Natural killer cell (primary cell): ENCODE data around the gene TBL1X. TPM values are rescaled to one million over a fixed set of nuclear protein-coding genes. Genes with fewer than 3 reads are reported as not detected.
"Not testable (repeated sequence)": the region's sequence is repeated elsewhere in the genome, so short reads cannot be mapped to it uniquely, and the experiment has no call there.

Experiments used
- ATAC-seq, 3 donors: fragments of 150-1000 bp in 2 of 3; fragments of 200-7000 bp in 1 of 3; cut with Tn5 transposase; 1 replicate in 1 of 3; 2 replicates in 2 of 3; pipeline ENCODE4 v1.10.0; 2021; ENCODE audit warnings: mild to moderate bottlenecking in 2 of 3, moderate library complexity in 2 of 3
- DNase-seq, 2 donors: peaks; one replicate each; pipeline versions ENCODE4 v3.0.0 to v3.0.0-alpha.2; 2013 to 2021; ENCODE audit warnings: mixed read lengths in 1 of 2
- H3K27ac ChIP-seq: one replicate; pipeline ENCODE4 v1.5.1; 2013; ENCODE audit warnings: mild to moderate bottlenecking, low read length
- H3K27me3 ChIP-seq: one replicate; pipeline ENCODE4 v1.6.1; 2013; ENCODE audit warnings: low read length; ENCODE audit not compliant: control insufficient read depth, insufficient read depth
- H3K36me3 ChIP-seq: one replicate; pipeline ENCODE4 v1.6.1; 2013; ENCODE audit warnings: low read length; ENCODE audit not compliant: control insufficient read depth, insufficient read depth
- H3K4me1 ChIP-seq: one replicate; pipeline ENCODE4 v1.6.1; 2013; ENCODE audit warnings: low read length; ENCODE audit not compliant: control insufficient read depth, insufficient read depth
- H3K4me3 ChIP-seq: one replicate; pipeline ENCODE4 v1.5.1; 2013; ENCODE audit warnings: low read length
- H3K9me3 ChIP-seq: one replicate; pipeline ENCODE4 v1.6.1; 2013; ENCODE audit warnings: low read length; ENCODE audit not compliant: control insufficient read depth, insufficient read depth
- H3K27ac Mint-ChIP-seq, 2 donors: one replicate each; pipeline ENCODE4 v1.8.0; 2022; ENCODE audit warnings: mild to moderate bottlenecking in 2 of 2, mixed read lengths in 2 of 2, moderate library complexity in 1 of 2
- H3K27me3 Mint-ChIP-seq, 2 donors: one replicate each; pipeline ENCODE4 v1.8.0; 2022; ENCODE audit warnings: low read depth in 2 of 2, mixed read lengths in 2 of 2
- H3K36me3 Mint-ChIP-seq: one replicate; pipeline ENCODE4 v1.8.0; 2022; ENCODE audit warnings: mixed read lengths
- H3K4me1 Mint-ChIP-seq, 2 donors: one replicate each; pipeline ENCODE4 v1.8.0; 2022; ENCODE audit warnings: mixed read lengths in 2 of 2
- H3K4me3 Mint-ChIP-seq: one replicate; pipeline ENCODE4 v1.8.0; 2022; ENCODE audit warnings: mild to moderate bottlenecking, moderate library complexity, mixed read lengths
- H3K9me3 Mint-ChIP-seq, 2 donors: one replicate each; pipeline ENCODE4 v1.8.0; 2022; ENCODE audit warnings: mixed read lengths in 2 of 2
- CTCF ChIP-seq: fragments of 200-600 bp; IDR thresholded peaks from one replicate; pipeline ENCODE4 v1.8.0; 2022; ENCODE audit warnings: antibody characterized with exemption
- WGBS: methylation state at CpG from one replicate; pipeline ENCODE4 v1.1.7; 2013; ENCODE audit warnings: missing lambda C conversion rate; ENCODE audit not compliant: insufficient coverage; 5-methylcytosine and 5-hydroxymethylcytosine counted together
- intact Hi-C: fragments of 100-400 bp; cut with micrococcal nuclease; formaldehyde crosslinking; loops from one replicate; pipeline ENCODE4 v1.14.2; 2022
- total RNA-seq, 4 donors: library from RNA; stranded (reverse); fragments of 120-200 nt in 1 of 4; gene quantifications; one replicate each; pipeline versions ENCODE4 v1.2.3 to v1.2.4, GENCODE V29; 2013 to 2022

TBL1X gene
- total RNA-seq, 3 donors from 2014 or later (not counting 1 experiment from before 2014, with no cell fraction given) = 21.9 to 43.8 (median 32.7) TPM

- H3K4me1 ChIP-seq = peaks cover 9% of the 10 kb centered on the region
- no peaks in the 10 kb centered on the region for H3K9me3 Mint-ChIP-seq
- intact Hi-C loops = loop anchor here (5.0 kb wide), 1 partner anchor 110 kb away; no protein-coding TSS in a partner anchor
- no peak overlapping the region for H3K4me3 ChIP-seq
- H3K27ac ChIP-seq = no peak overlapping the region
- DNase-seq (no peak), ATAC-seq (no peak)
- H3K36me3 Mint-ChIP-seq = no peaks in the 10 kb centered on the region
- no peak for TF ChIP-seq CTCF
- no peak overlapping the region for H3K27ac Mint-ChIP-seq
- no peaks in the 10 kb centered on the region for H3K27me3 Mint-ChIP-seq
- no peak overlapping the region for H3K4me3 Mint-ChIP-seq
- WGBS = 99% methylated on average over 12 of the region's 12 CpGs
- no peaks in the 10 kb centered on the region for H3K9me3 ChIP-seq
- no peaks in the 10 kb centered on the region for H3K36me3 ChIP-seq
- no peaks in the 10 kb centered on the region for H3K27me3 ChIP-seq
- peaks cover 36 to 48% of the 10 kb centered on the region in 2 donors for H3K4me1 Mint-ChIP-seq
Measured at GRCh38 chrX:9532349-9532748, 67.5 kb downstream of the TBL1X start.

GRCh38 chrX:9533611-9534010, 68.8 kb downstream of the TBL1X start:
- Histone ChIP-seq H3K27ac (no peak overlapping the region), H3K27me3 (no peaks in the 10 kb centered on the region), H3K4me3 (no peak overlapping the region), H3K4me1 (peaks cover 9% of the 10 kb centered on the region), H3K36me3 (no peaks in the 10 kb centered on the region), H3K9me3 (no peaks in the 10 kb centered on the region)
- intact Hi-C loops = loop anchor here (5.0 kb wide), 1 partner anchor 109 kb away; no protein-coding TSS in a partner anchor
- no peaks in the 10 kb centered on the region for H3K9me3 Mint-ChIP-seq
- no peak overlapping the region for H3K4me3 Mint-ChIP-seq
- peaks cover 38 to 55% of the 10 kb centered on the region in 2 donors for H3K4me1 Mint-ChIP-seq
- peak overlapping the region in 1 of 2 donors; percentile 33 for H3K27ac Mint-ChIP-seq
- 86% methylated on average over 8 of the region's 8 CpGs for WGBS
- H3K27me3 Mint-ChIP-seq = no peaks in the 10 kb centered on the region
- DNase-seq = no peak
- ATAC-seq = no peak
- TF ChIP-seq CTCF = no peak
- no peaks in the 10 kb centered on the region for H3K36me3 Mint-ChIP-seq

- no peaks in the 10 kb centered on the region for H3K36me3 Mint-ChIP-seq
- H3K4me3 ChIP-seq = no peak overlapping the region
- no peak overlapping the region for H3K27ac ChIP-seq
- no peaks in the 10 kb centered on the region for H3K9me3 ChIP-seq
- H3K27ac Mint-ChIP-seq = peak overlapping the region in 1 of 2 donors; percentile 68
- H3K4me1 Mint-ChIP-seq = peaks cover 42 to 58% of the 10 kb centered on the region in 2 donors
- ATAC-seq (no peak), DNase-seq (no peak)
- WGBS = no CpG with 5 or more reads among the region's 3 CpGs
- no peak for TF ChIP-seq CTCF
- intact Hi-C loops = loop anchor here (5.0 kb wide), 1 partner anchor 108 kb away; no protein-coding TSS in a partner anchor
- no peaks in the 10 kb centered on the region for H3K27me3 Mint-ChIP-seq
- H3K9me3 Mint-ChIP-seq = no peaks in the 10 kb centered on the region
- no peaks in the 10 kb centered on the region for H3K27me3 ChIP-seq
- H3K4me1 ChIP-seq = peaks cover 9% of the 10 kb centered on the region
- H3K36me3 ChIP-seq = no peaks in the 10 kb centered on the region
- no peak overlapping the region for H3K4me3 Mint-ChIP-seq
Measured at GRCh38 chrX:9534686-9535085, 69.8 kb downstream of the TBL1X start.

GRCh38 chrX:9535101-9535500, 70.2 kb downstream of the TBL1X start:
- H3K36me3 ChIP-seq = no peaks in the 10 kb centered on the region
- Mint-ChIP-seq H3K9me3 (no peaks in the 10 kb centered on the region), H3K4me3 (no peak overlapping the region), H3K4me1 (peaks cover 44 to 60% of the 10 kb centered on the region in 2 donors), H3K27ac (peak overlapping the region in 1 of 2 donors; percentile 68), H3K36me3 (no peaks in the 10 kb centered on the region), H3K27me3 (no peaks in the 10 kb centered on the region)
- no peak for ATAC-seq
- peak in 1 of 2 donors; percentile 6 for DNase-seq
- no peaks in the 10 kb centered on the region for H3K9me3 ChIP-seq
- TF ChIP-seq CTCF = no peak
- no peaks in the 10 kb centered on the region for H3K27me3 ChIP-seq
- H3K27ac ChIP-seq = no peak overlapping the region
- 21% methylated on average over 4 of the region's 4 CpGs for WGBS
- intact Hi-C loops = no loop called here
- H3K4me1 ChIP-seq = peaks cover 9% of the 10 kb centered on the region
- H3K4me3 ChIP-seq = no peak overlapping the region

- H3K36me3 ChIP-seq, H3K27me3 Mint-ChIP-seq, intact Hi-C loops, DNase-seq, H3K9me3 ChIP-seq, H3K27me3 ChIP-seq, H3K9me3 Mint-ChIP-seq, H3K4me1 ChIP-seq, ATAC-seq, H3K36me3 Mint-ChIP-seq, H3K4me3 ChIP-seq, H3K4me3 Mint-ChIP-seq, H3K27ac ChIP-seq, H3K27ac Mint-ChIP-seq: not testable (repeated sequence)
- H3K4me1 Mint-ChIP-seq = peaks cover 40 to 57% of the 10 kb centered on the region in 2 donors
- over 99% methylated on average over 10 of the region's 10 CpGs for WGBS
Measured at GRCh38 chrX:9536156-9536555, 71.3 kb downstream of the TBL1X start.
